Cardiac muscle cell (in vitro differentiated cells and primary cell): ENCODE data around the gene MEF2B. TPM values are rescaled to one million over a fixed set of nuclear protein-coding genes. Genes with fewer than 3 reads are reported as not detected.

Source experiments
- DNase-seq, 2 donors: peaks; one replicate each; pipeline versions ENCODE4 v3.0.0 to v3.0.0-alpha.2; 2010 to 2017; ENCODE audit warnings: low read depth in 1 of 2, low spot score in 1 of 2
- H3K27ac ChIP-seq: fragments of 200-600 bp; sonication (generic); 2 replicates; pipeline ENCODE4 v1.5.1; 2016
- H3K27me3 ChIP-seq: fragments of 200-600 bp; sonication (generic); 2 replicates; pipeline ENCODE4 v1.6.0; 2016; ENCODE audit warnings: control low read depth
- H3K36me3 ChIP-seq: fragments of 200-600 bp; sonication (generic); 2 replicates; pipeline ENCODE4 v1.5.1; 2016; ENCODE audit warnings: control low read depth
- H3K4me1 ChIP-seq: fragments of 200-600 bp; sonication (generic); 2 replicates; pipeline ENCODE4 v1.8.1; 2017; ENCODE audit warnings: low read depth, mild to moderate bottlenecking, mixed run types
- H3K4me3 ChIP-seq: fragments of 200-600 bp; sonication (generic); 2 replicates; pipeline ENCODE4 v1.5.1; 2016; ENCODE audit warnings: mild to moderate bottlenecking
- H3K9me3 ChIP-seq: fragments of 200-600 bp; sonication (generic); 2 replicates; pipeline ENCODE4 v1.5.1; 2017; ENCODE audit warnings: low read depth, mild to moderate bottlenecking, control low read depth
- polyA plus RNA-seq: library from polyadenylated mRNA; unstranded; fragments of >200 nt; fragmentation: Nextera tagmentation; extraction: Ambion mirVana; gene quantifications from 2 replicates; pipeline ENCODE4 v1.2.1, GENCODE V29; 2016
- total RNA-seq: library from RNA; depleted of rRNA; stranded (reverse); fragments of >200 nt; gene quantifications from 2 replicates; pipeline ENCODE4 v1.2.3, GENCODE V29; 2016
- TF ChIP-seq, protein P1 (sequence below): IDR thresholded peaks from 2 replicates; pipeline ENCODE4 v1.5.1; 2012; ENCODE audit warnings: low read depth, mild to moderate bottlenecking, low read length

The MEF2B gene
- total and polyA plus RNA-seq, 2 experiments from 2014 or later: 1.2 TPM; not detected in 1

DNA sequence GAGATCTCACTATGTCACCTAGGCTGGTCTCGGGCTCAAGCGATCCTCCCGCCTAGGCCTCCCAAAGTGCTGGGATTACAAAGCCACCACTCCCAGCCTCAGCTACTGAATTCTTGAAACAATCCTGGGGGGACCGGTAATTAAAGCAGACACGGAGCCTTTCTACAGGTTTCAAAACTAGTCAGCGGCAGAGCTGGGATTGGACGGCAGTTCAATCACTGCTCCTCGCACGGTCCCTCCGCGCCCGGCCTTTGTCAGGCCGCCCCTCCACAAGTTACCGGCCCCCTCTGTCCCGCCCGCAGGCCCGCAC is 21.7 kb upstream of the MEF2B start:
- no peaks in the 10 kb centered on the region for H3K27me3 ChIP-seq
- H3K27ac ChIP-seq: peak overlapping the region; percentile 97
- TF ChIP-seq, protein P1, sequence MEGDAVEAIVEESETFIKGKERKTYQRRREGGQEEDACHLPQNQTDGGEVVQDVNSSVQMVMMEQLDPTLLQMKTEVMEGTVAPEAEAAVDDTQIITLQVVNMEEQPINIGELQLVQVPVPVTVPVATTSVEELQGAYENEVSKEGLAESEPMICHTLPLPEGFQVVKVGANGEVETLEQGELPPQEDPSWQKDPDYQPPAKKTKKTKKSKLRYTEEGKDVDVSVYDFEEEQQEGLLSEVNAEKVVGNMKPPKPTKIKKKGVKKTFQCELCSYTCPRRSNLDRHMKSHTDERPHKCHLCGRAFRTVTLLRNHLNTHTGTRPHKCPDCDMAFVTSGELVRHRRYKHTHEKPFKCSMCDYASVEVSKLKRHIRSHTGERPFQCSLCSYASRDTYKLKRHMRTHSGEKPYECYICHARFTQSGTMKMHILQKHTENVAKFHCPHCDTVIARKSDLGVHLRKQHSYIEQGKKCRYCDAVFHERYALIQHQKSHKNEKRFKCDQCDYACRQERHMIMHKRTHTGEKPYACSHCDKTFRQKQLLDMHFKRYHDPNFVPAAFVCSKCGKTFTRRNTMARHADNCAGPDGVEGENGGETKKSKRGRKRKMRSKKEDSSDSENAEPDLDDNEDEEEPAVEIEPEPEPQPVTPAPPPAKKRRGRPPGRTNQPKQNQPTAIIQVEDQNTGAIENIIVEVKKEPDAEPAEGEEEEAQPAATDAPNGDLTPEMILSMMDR: no peak
- H3K4me1 ChIP-seq: peaks cover 2% of the 10 kb centered on the region
- DNase-seq: no peak
- no peaks in the 10 kb centered on the region for H3K9me3 ChIP-seq
- H3K4me3 ChIP-seq: peak overlapping the region; percentile 92
- H3K36me3 ChIP-seq: peaks cover under 1% of the 10 kb centered on the region

DNA sequence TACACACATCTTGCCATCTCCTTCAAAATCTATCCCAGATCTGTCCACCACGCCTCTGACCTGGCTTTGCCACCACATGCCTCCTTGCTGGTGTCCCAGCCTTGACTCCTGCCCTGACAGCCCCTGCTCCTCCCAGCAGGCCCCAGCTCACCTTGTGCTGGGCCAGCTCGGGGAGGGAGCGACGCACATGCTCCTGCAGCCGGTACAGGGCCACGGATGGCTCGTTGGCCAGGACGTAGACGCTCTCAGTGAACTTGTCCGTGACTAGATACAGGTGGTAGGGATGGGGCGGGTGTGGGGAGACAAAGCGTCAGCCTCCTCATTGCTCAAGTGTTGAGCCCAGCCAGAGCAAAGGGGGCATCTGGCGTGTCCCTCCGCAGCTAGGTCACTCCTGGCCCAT is 16.7 kb upstream of the MEF2B start:
- Histone ChIP-seq H3K27ac (no peak overlapping the region), H3K9me3 (no peaks in the 10 kb centered on the region), H3K27me3 (no peaks in the 10 kb centered on the region), H3K36me3 (no peaks in the 10 kb centered on the region), H3K4me3 (no peak overlapping the region), H3K4me1 (peaks cover 2% of the 10 kb centered on the region)
- TF ChIP-seq, protein P1: no peak
- no peak for DNase-seq

DNA sequence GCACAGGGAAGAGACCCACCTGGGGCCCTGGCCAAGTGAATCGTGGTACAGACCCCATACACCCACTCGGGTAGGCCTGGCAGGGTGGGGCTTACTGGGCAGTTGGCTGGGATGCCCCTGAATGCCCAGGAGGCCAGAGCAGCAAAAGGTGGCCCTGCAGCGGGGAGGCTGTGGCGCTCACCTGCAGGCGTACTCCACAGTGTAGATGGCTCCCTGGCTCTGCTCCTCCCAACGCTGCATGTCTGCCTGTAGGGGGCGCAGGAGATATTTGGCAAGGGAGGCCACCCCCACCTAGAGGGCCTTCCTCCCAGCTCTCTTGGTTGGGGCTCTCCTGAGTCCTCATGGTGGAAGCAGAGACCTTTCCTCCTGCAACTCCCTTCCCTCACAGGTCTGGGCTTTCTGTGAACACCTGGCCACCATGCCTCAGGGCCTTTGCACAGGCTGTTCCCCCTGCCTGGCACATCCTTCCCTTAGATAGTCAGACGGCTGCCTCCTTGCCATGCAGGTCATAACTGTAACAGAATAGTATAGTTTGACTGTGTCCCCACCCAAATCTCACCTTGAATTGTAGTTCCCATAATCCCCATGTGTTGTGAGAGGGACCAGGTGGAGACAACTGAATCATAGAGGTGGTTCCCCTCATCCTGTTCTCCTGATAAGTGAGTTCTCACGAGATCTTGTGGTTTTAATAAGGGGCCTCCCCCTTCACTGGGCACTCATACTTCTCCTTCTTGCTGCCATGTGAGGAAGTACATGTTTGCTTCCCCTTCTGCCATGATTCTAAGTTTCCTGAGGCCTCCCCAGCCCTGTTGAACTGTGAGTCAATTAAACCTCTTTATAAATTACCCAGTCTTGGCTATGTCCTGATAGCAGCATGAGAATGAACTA is 16.0 kb upstream of the MEF2B start:
- Histone ChIP-seq H3K36me3 (no peaks in the 10 kb centered on the region), H3K4me3 (no peak overlapping the region), H3K9me3 (no peaks in the 10 kb centered on the region), H3K4me1 (peaks cover 1% of the 10 kb centered on the region), H3K27ac (no peak overlapping the region), H3K27me3 (no peaks in the 10 kb centered on the region)
- TF ChIP-seq, protein P1: peak; percentile 66
- DNase-seq: peak; percentile 56

DNA sequence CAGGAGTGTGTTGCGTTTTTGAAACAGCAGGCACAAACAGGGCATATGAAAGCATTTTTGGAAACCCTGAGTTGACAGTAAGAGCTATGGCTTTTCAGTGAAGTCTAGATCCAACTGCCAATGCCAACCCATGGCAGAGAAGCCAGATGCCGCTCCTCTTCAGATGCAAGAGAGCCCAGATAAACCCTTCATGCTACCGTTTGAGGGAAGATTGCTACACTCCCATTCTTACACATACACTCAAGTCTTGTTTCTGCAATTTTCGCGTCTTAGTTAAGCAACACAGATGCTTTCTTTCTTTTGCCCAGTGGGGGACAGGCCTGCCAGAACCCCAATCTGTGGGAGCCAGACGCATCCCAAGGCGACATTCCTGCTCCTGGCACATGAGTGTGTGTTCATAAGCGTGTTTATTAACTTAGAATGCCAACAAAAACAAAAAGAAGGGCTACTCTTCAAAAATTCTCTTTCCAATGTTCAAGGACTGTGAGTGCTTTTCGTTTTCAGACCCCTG is 11.5 kb upstream of the MEF2B start:
- Histone ChIP-seq H3K36me3 (no peaks in the 10 kb centered on the region), H3K9me3 (no peaks in the 10 kb centered on the region), H3K27me3 (no peaks in the 10 kb centered on the region), H3K4me3 (no peak overlapping the region), H3K4me1 (no peaks in the 10 kb centered on the region), H3K27ac (no peak overlapping the region)
- TF ChIP-seq, protein P1: no peak
- no peak for DNase-seq

DNA sequence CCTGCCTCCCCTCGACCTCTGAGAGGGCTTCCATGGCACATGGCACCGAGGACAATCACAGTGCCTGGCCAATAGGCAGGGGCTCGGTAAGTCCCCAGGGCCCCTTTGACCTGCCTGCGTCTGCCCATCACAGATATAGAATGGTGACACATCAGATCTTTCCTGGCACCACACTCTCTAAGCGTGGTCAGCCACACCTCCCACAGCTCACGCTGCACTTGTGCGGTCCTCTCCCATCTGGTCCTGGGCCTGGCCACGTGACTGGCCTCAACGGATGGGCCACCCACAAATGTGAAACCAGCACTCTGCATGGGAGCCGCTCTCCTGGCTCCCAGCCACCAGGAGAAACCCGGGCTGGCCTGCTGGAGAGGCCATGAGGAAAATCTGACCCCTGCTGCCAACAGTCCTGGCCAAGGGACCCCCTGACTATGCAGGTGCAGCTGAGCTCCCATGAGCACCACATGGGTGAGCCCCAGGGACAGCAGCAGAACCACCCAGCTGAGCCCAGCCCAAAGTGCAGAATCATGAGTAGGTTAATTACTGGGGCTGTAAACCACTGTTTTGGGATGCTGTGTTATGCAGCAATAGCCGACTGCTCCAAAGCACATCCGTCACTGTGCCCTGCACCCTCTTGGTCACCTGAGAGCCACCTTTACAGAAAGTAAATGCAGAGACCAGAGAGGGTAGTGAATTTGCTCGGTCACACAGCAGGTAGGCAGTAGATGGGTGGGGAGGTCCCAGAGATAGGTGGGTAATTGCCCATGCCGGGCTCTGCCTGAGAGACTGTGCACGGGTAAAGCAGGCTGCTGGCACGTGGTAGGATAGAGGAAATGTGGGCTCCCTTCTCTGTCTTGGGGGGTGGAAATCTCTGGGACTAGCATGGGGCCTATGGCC is 9.7 kb upstream of the MEF2B start:
- H3K27ac ChIP-seq: no peak overlapping the region
- no peak for DNase-seq
- H3K4me3 ChIP-seq: no peak overlapping the region
- H3K4me1 ChIP-seq: no peaks in the 10 kb centered on the region
- no peaks in the 10 kb centered on the region for H3K27me3 ChIP-seq
- TF ChIP-seq, protein P1: no peak
- H3K9me3 ChIP-seq: no peaks in the 10 kb centered on the region
- no peaks in the 10 kb centered on the region for H3K36me3 ChIP-seq
